ENCODE data around the gene NAA80.
A peak's percentile ranks its signal among the peaks of the same experiment; 100 is the strongest.

Gene NAA80

GRCh38 chr3:50298836-50299637 is at the start of gene NAA80, which contains the start of gene HYAL3:
TSS of gene NAA80 (minus strand) at chr3:50299405. CDS start at chr3:50297463, 1,942 bp downstream.
TSS of gene HYAL3 (minus strand) at chr3:50299405. CDS start at chr3:50295602, 3,803 bp downstream.
- DNase-seq: peak; percentile 95

- peak; percentile 29 for DNase-seq
Observed at GRCh38 chr3:50347187-50347813, 48.1 kb upstream of the NAA80 start.

- DNase-seq: no peak
Observed at GRCh38 chr3:50345586-50346234, 46.5 kb upstream of the NAA80 start, which contains the start of gene ZMYND10. TSS of gene ZMYND10 (minus strand) at chr3:50345732. CDS start at chr3:50345579, 153 bp downstream.

GRCh38 chr3:50345008-50345407 is 45.8 kb upstream of the NAA80 start:
- DNase-seq: no peak

- DNase-seq: no peak
Observed at GRCh38 chr3:50342813-50343633, 43.8 kb upstream of the NAA80 start.

GRCh38 chr3:50341996-50342650 is 42.9 kb upstream of the NAA80 start:
- DNase-seq: no peak

GRCh38 chr3:50341537-50341936 is 42.3 kb upstream of the NAA80 start:
- DNase-seq: no peak

- DNase-seq: peak; percentile 85
Observed at GRCh38 chr3:50340448-50341329, 41.5 kb upstream of the NAA80 start, which contains the start of gene RASSF1. TSS of gene RASSF1 (minus strand) at chr3:50340836. CDS start at chr3:50340805, 31 bp downstream.

- DNase-seq: no peak
Observed at GRCh38 chr3:50340147-50340447, 40.9 kb upstream of the NAA80 start.

GRCh38 chr3:50339485-50340146 is 40.4 kb upstream of the NAA80 start:
- no peak for DNase-seq

- no peak for DNase-seq
Observed at GRCh38 chr3:50338965-50339364, 39.8 kb upstream of the NAA80 start.

- peak; percentile 93 for DNase-seq
Observed at GRCh38 chr3:50337175-50337861, 38.1 kb upstream of the NAA80 start.

- no peak for DNase-seq
Observed at GRCh38 chr3:50336452-50337174, 37.4 kb upstream of the NAA80 start.

- DNase-seq: no peak
Observed at GRCh38 chr3:50334339-50335075, 35.3 kb upstream of the NAA80 start.

- no peak for DNase-seq
Observed at GRCh38 chr3:50333744-50334328, 34.6 kb upstream of the NAA80 start.

GRCh38 chr3:50331364-50331907 is 32.2 kb upstream of the NAA80 start:
- no peak for DNase-seq

GRCh38 chr3:50330330-50330729 is 31.1 kb upstream of the NAA80 start:
- DNase-seq: no peak
